ENCODE measurements around the gene NRDC. TPM values are rescaled to one million over a fixed set of nuclear protein-coding genes. Genes with fewer than 3 reads are reported as not detected.
"Not testable (repeated sequence)": the region's sequence is repeated elsewhere in the genome, so short reads cannot be mapped to it uniquely, and the experiment has no call there.

The NRDC gene
- total and polyA plus RNA-seq, 9 of the 15 experiments (the other 6 are each of a cell fraction or from before 2014, with no cell fraction given), result 102 to 371 (median 201) TPM

DNA sequence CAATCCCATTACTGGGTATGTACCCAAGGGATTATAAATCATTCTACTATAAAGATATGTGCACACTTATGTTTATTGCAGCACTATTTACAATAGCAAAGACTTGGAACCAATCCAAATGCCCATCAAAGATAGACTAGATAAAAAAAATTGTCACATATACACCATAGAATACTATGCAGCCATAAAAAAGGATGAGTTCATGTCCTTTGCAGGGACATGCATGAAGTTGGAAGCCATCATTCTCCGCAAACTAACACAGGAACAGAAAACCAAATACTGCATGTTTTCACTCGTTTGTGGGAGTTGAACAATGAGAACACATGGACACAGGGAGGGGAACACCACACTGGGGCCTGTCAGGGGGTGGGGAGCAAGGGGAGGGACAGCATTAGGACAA is 16.2 kb upstream of the NRDC start:
- H4K20me1 ChIP-seq (replicated peaks; ENCODE audit: control insufficient read depth, insufficient read depth, low read length); H3K4me3 ChIP-seq; H3K27ac ChIP-seq (ENCODE audit: extremely low read depth, low read depth, low read length); H3K4me1 ChIP-seq (replicated peaks in 1 of 2; ENCODE audit: control insufficient read depth in 2 of 2, insufficient read depth in 2 of 2, low read length in 2 of 2); ATAC-seq; FAIRE-seq; DNase-seq (ENCODE audit: extremely low read depth in 1 of 4, low spot score in 3 of 4); H2AFZ ChIP-seq (ENCODE audit: low read depth, low read length); H3K9me1 ChIP-seq (ENCODE audit: control insufficient read depth, insufficient read depth, low read length); H3K79me2 ChIP-seq (ENCODE audit: control insufficient read depth, insufficient read depth, low read length); POLR2A ChIA-PET; CTCF ChIA-PET (ENCODE audit: low intra/inter-chr PET ratio); H3K9me3 ChIP-seq (replicated peaks; ENCODE audit: control insufficient read depth, insufficient read depth, low read depth, low read length); H3K4me2 ChIP-seq (ENCODE audit: insufficient read depth, low read length); H3K9ac ChIP-seq (ENCODE audit: insufficient read depth in 1 of 2, low read depth in 2 of 2, low read length in 2 of 2); H3K36me3 ChIP-seq (ENCODE audit: control insufficient read depth, insufficient read depth, low read length); BruUV-seq (replicated peaks): not testable (repeated sequence)
- H3K27me3 ChIP-seq (ENCODE audit: control insufficient read depth in 2 of 2, insufficient read depth in 2 of 2, low read length in 2 of 2), result peaks cover 11 to 17% of the 10 kb centered on the region in 2 experiments
- in situ Hi-C loops (cut with MboI) (loop anchor here (5.0 kb wide), 1 partner anchor 103 kb away; no protein-coding TSS in a partner anchor), intact Hi-C loops (cut with micrococcal nuclease) (loop anchor here (5.0 to 10.0 kb wide), 4 partner anchors 233 to 793 kb away; no protein-coding TSS in a partner anchor)
- WGBS (ENCODE audit: insufficient coverage, low coverage, missing lambda C conversion rate), result 3% methylated on average over 2 of the region's 2 CpGs
- peak; percentile 88 for TF ChIP-seq ZNF146 (CRISPR knock-in tag; IDR thresholded peaks at IDR 0.05; ENCODE audit: unreplicated experiment)
- peak; percentile 39 for TF ChIP-seq RBM25 (IDR thresholded peaks at IDR 0.05; ENCODE audit: low read depth, low read length, severe bottlenecking)

DNA sequence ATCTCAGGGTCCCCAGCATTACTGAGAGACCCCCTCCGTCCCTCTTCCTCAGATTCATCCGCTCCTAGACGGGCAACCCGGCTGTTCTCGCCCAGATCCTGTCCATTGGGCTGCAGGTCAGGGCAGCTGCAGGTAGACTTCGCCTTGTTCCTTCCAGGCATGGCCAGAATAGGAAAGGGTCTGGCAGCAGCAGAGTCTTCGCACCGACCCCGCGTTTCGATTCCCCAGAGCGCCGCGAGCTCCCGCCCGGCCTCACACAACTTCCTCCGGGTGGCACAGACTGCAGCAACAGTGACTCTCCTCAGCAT is 265 bp downstream of the NRDC start:
- ATAC-seq, result peak; percentile 53
- Histone ChIP-seq H3K27me3 (ENCODE audit: control insufficient read depth in 2 of 2, insufficient read depth in 2 of 2, low read length in 2 of 2) (no peaks in the 10 kb centered on the region), H3K79me2 (ENCODE audit: control insufficient read depth, insufficient read depth, low read length) (peaks cover 53% of the 10 kb centered on the region), H3K4me3 (peak overlapping the region; percentile 78), H2AFZ (ENCODE audit: low read depth, low read length) (peak overlapping the region; percentile 86), H4K20me1 (replicated peaks; ENCODE audit: control insufficient read depth, insufficient read depth, low read length) (no peaks in the 10 kb centered on the region), H3K4me2 (ENCODE audit: insufficient read depth, low read length) (peak overlapping the region; percentile 97), H3K27ac (ENCODE audit: extremely low read depth, low read depth, low read length) (peak overlapping the region; percentile 98), H3K9me1 (ENCODE audit: control insufficient read depth, insufficient read depth, low read length) (no peaks in the 10 kb centered on the region), H3K36me3 (ENCODE audit: control insufficient read depth, insufficient read depth, low read length) (peaks cover 13% of the 10 kb centered on the region), H3K9ac (ENCODE audit: insufficient read depth in 1 of 2, low read depth in 2 of 2, low read length in 2 of 2) (peak overlapping the region; percentile 98 to 99), H3K4me1 (replicated peaks in 1 of 2; ENCODE audit: control insufficient read depth in 2 of 2, insufficient read depth in 2 of 2, low read length in 2 of 2) (peaks cover 7 to 14% of the 10 kb centered on the region in 2 experiments; a peak in 4 of 5 replicates), H3K9me3 (replicated peaks; ENCODE audit: control insufficient read depth, insufficient read depth, low read depth, low read length) (no peaks in the 10 kb centered on the region)
- WGBS (ENCODE audit: insufficient coverage, low coverage, missing lambda C conversion rate), result 2% methylated on average over 17 of the region's 17 CpGs
- intact Hi-C loops (cut with micrococcal nuclease) (loop anchor here (5.0 kb wide), 4 partner anchors 36 to 906 kb away; partner anchors contain the start of gene CDKN2C), in situ Hi-C loops (cut with MboI) (no loop called here)
- ChIA-PET CTCF (ENCODE audit: low intra/inter-chr PET ratio) (no interaction called here), POLR2A (interaction anchor here (0.6 to 4.6 kb wide), 5 partner anchors 9 to 121 kb away, joined by 3 to 47 read pairs (median 4); no protein-coding TSS in a partner anchor)
- FAIRE-seq, result no peak
- peak in 1 of 4 experiments; percentile 51 for DNase-seq (ENCODE audit: extremely low read depth in 1 of 4, low spot score in 3 of 4)
- BruUV-seq (replicated peaks), result no TSS peak
- TF ChIP-seq, protein P1, sequence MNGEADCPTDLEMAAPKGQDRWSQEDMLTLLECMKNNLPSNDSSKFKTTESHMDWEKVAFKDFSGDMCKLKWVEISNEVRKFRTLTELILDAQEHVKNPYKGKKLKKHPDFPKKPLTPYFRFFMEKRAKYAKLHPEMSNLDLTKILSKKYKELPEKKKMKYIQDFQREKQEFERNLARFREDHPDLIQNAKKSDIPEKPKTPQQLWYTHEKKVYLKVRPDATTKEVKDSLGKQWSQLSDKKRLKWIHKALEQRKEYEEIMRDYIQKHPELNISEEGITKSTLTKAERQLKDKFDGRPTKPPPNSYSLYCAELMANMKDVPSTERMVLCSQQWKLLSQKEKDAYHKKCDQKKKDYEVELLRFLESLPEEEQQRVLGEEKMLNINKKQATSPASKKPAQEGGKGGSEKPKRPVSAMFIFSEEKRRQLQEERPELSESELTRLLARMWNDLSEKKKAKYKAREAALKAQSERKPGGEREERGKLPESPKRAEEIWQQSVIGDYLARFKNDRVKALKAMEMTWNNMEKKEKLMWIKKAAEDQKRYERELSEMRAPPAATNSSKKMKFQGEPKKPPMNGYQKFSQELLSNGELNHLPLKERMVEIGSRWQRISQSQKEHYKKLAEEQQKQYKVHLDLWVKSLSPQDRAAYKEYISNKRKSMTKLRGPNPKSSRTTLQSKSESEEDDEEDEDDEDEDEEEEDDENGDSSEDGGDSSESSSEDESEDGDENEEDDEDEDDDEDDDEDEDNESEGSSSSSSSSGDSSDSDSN (IDR thresholded peaks at IDR 0.05; ENCODE audit: borderline replicate concordance in 1 of 2, low read depth in 2 of 2, low read length in 2 of 2), result peak in 1 of 2 experiments; percentile 42; a peak in 1 of 4 replicates
- no peak for TF ChIP-seq ZNF311 (CRISPR knock-in tag; IDR thresholded peaks at IDR 0.05)
- no peak for TF ChIP-seq RBM25 (IDR thresholded peaks at IDR 0.05; ENCODE audit: low read depth, low read length, severe bottlenecking)
- TF ChIP-seq HOXB6 (CRISPR knock-in tag; IDR thresholded peaks at IDR 0.05; ENCODE audit: borderline replicate concordance), result 0 out of 2 replicates have a peak, but pooled peaks have one; percentile 16
- TF ChIP-seq ZNF165 (CRISPR knock-in tag; IDR thresholded peaks at IDR 0.05; ENCODE audit: borderline replicate concordance), result no peak
- TF ChIP-seq ZNF707 (CRISPR knock-in tag; conservative IDR thresholded peaks at IDR 0.05), result no peak
- TF ChIP-seq, protein P2, sequence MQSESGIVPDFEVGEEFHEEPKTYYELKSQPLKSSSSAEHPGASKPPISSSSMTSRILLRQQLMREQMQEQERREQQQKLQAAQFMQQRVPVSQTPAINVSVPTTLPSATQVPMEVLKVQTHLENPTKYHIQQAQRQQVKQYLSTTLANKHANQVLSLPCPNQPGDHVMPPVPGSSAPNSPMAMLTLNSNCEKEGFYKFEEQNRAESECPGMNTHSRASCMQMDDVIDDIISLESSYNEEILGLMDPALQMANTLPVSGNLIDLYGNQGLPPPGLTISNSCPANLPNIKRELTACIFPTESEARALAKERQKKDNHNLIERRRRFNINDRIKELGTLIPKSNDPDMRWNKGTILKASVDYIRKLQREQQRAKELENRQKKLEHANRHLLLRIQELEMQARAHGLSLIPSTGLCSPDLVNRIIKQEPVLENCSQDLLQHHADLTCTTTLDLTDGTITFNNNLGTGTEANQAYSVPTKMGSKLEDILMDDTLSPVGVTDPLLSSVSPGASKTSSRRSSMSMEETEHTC (IDR thresholded peaks at IDR 0.05), result no peak
